GM12872 (cell line): Measurements from ENCODE around the gene MRPS15.

Experiments
- TF ChIP-seq, protein P1 (sequence below): IDR thresholded peaks from 3 replicates; pipeline ENCODE4 v1.5.1; 2011; ENCODE audit warnings: low read depth, mild to moderate bottlenecking, low read length, moderate library complexity; ENCODE audit not compliant: insufficient read depth

The MRPS15 gene

DNA sequence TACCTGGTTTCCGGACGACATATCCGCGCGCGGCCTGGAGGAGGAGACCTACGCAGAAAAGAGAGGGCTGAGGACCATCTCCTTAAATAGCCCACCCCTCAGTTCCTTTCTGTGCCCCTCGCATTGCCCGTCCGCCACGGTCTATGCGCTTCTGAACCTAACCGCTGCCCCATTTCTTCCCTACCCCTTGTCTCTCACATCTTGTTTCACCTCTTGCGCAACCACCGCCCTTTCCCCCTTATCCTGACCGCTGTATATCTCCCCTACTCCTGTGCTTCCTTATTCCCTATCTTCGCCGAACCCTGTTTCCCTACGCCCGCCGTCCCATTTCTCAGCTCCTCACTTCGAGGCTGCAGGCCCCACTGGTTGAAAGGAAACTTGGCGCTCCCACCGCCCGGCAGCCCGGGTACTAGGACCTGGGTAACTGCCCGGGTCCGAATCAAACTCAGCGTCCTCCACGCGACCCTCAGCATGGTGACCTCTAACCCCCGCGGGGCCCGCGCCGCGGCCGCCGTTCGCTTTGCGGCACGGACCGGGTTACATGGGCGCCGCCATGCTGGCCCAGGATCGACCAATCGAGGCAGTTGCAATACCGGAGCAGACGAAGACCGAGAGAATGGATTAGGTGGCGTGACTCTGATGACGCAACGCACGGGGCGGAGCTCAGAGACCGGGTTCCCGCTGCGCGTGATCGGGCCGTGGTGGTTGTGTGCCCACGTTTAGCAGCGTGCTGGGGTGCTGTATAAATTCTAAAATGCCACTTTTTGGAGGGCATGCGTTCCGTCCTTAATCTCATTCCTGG, at the start of gene MRPS15:
MRPS15 (minus strand) TSS at position 582 of the 802 bp plus-strand sequence; CDS start at position 473, 109 bp downstream.
- TF ChIP-seq, protein P1, sequence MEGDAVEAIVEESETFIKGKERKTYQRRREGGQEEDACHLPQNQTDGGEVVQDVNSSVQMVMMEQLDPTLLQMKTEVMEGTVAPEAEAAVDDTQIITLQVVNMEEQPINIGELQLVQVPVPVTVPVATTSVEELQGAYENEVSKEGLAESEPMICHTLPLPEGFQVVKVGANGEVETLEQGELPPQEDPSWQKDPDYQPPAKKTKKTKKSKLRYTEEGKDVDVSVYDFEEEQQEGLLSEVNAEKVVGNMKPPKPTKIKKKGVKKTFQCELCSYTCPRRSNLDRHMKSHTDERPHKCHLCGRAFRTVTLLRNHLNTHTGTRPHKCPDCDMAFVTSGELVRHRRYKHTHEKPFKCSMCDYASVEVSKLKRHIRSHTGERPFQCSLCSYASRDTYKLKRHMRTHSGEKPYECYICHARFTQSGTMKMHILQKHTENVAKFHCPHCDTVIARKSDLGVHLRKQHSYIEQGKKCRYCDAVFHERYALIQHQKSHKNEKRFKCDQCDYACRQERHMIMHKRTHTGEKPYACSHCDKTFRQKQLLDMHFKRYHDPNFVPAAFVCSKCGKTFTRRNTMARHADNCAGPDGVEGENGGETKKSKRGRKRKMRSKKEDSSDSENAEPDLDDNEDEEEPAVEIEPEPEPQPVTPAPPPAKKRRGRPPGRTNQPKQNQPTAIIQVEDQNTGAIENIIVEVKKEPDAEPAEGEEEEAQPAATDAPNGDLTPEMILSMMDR, result no peak

DNA sequence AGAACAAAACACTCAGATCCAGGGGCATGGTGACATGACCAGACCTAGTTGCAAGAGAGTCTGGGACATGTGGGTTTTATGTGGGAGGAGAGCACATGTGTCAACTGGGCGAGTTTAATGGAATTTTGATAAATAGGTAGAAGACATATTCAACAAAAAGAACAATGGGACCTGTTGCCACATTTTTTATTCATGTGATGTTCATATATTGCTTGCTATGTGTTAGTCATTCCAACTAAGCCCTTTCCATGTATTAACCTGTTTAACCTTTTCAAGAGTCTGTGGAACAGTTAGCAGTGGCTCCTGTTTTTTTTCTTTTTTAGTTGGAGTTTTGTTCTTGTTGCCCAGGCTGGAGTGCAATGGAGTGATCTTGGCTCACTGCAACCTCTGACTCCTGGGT, 48.7 kb upstream of the MRPS15 start:
- TF ChIP-seq, protein P1, result no peak

DNA sequence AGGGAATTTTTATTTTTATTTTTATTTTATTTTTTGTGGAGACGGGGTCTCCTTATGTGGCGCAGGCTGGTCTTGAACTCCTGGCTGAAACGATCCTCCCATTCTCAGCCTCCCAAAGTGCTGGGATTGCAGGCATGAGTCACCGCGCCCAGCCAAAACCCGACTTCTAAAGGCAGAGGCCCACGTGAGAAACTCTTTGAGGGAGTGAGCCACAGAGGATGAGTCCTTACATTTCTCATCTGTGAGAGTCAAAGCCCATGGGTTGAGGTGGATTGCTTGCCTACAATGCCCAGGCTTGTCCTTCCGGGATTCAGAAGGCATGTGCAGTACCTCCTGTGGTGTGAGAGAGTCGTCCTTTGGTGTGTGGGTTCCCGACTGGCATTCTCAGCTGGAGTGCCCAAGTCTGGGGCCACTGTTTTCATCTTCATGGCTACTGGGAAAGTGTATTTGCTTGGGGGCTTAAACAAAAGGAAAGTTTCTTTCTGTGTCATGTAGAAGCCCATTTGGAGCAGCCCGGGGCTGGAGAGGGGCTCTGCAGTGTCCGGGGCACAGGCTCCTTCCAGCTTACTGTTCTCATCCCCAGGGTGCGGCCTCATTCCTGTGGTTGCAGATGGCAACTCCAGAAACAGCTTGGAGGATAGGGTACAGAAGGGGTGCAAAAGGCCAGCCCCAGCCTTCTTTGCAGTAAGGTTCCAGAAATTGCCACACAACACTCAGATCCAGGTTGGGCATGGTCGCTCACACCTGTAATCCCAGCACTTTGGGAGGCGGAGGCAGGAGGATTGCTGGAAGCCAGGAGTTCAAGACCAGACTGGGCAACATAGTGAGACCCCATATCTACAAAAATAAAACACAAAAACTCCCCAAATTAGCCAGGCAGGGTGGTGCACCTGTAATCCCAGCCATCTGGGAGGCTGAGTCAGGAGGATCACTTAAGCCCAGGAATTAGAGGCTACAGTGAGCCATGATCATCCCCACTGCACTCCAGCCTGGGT, 47.9 kb upstream of the MRPS15 start:
- TF ChIP-seq, protein P1, result no peak

DNA sequence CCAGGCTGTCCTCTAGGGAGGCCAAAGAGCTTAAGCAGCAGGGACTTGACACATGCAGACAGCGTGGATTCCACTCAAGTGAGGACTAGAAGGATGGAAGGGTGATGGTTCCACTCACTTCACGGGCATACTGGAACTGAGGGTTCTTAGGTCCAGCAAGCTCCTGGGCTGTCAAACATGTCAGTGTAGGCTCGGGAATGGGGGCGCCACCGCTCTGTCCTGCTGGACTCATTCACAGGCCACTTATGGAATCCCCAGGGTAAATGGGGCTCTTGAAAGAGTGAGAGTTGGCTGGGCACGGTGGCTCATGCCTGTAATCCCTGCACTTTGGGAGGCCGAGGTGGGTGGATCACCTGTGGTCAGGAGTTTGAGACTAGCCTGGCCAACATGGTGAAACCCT, 46.2 kb upstream of the MRPS15 start:
- TF ChIP-seq, protein P1, result no peak

DNA sequence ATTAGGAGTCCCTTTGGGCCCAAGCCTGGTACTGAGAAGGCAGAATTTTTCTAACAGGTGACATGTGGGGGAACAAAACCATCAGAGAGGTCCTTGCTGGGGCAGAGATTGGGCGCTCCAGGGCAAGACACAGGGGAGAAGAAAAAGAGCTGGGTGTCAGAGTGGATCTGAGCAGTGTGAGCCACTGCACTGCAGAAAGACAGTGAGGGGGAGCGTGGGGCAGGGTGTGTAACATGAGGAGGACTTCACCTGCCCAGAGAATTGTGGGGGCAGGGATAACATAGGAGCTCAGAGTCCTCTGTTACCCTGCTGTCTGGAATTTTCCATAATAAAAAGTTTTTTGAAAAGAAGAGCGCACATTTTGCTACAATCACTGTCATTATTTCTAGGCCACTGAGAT, 44.1 kb upstream of the MRPS15 start:
- TF ChIP-seq, protein P1, result no peak

DNA sequence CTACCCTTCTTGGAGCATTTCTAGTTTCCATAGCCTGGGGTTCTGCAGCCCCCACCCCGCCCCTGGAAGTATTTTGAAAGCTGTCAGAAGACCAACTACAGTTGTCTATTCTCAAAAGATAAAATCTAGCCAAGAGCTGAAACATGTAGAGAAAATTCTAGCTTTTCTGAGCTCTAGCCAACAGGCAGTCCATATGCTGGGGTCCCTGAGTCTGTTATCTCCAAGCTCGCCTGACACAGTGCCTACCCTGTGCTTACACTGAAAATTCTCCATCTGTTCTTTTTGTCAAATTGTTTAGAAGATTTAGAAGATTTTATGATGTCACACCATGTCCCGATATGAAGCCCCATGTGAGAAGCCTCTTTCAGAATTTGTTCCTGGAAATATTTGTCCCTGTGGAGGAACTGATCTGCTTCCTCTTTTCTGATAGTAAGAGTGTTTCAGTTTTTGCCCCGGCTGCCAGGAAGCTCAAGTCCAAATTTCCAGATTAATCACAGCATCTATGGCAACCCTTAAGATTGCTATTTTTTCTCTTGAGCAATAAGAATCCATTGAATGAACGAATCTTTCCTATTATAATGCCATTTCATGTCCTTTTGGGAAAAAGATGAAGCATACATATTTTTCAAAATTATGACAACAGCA, 42.2 kb upstream of the MRPS15 start:
- TF ChIP-seq, protein P1, result no peak

DNA sequence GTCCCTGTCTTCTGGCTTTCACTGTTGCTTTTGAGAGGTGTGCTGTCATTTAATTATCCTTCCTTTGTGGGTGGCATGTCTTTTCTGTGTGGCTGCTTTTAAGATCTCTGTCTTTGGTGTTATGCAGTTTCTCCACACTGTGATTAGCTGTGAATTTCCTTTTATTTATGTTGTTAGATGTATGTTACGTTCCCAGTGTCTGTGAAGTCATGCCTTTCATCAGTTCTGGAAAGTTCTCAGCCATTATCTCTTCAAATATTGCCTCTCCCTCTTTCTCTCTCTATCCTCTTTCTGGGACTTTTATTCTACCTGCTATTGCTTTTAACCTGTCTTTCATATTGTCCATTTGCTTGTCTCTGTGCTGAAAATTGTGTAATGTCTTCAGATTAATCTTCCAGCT, 39.5 kb upstream of the MRPS15 start:
- TF ChIP-seq, protein P1, result no peak
